SU-DHL-6 (cell line): ENCODE results near the gene DIP2C.

Source experiments
- H2AFZ ChIP-seq: fragments of 200-600 bp; sonication (generic); 2 replicates; pipeline ENCODE4 v1.6.1; 2014; ENCODE audit warnings: low read depth, mild to moderate bottlenecking, moderate library complexity, mixed read lengths, antibody characterized with exemption, low read length; ENCODE audit not compliant: severe bottlenecking
- H3F3A ChIP-seq: fragments of 200-600 bp; shearing (Covaris generic); 2 replicates; pipeline ENCODE4 v1.6.0; 2016; ENCODE audit warnings: antibody characterized with exemption, mild to moderate bottlenecking; ENCODE audit not compliant: insufficient read depth
- H3K27ac ChIP-seq: fragments of 200-600 bp; sonication (generic); 2 replicates; pipeline ENCODE4 v1.5.1; 2016; ENCODE audit warnings: low read depth, mild to moderate bottlenecking, low read length, moderate library complexity, mixed read lengths
- H3K27me3 ChIP-seq: fragments of 200-600 bp; sonication (generic), shearing (Covaris generic); 2 replicates; pipeline ENCODE4 v1.6.0; 2014; ENCODE audit warnings: mild to moderate bottlenecking, low read length
- H3K36me3 ChIP-seq: fragments of 200-600 bp; sonication (generic); 2 replicates; pipeline ENCODE4 v1.6.1; 2014; ENCODE audit warnings: mild to moderate bottlenecking, low read length, mixed read lengths
- H3K4me2 ChIP-seq: fragments of 300-600, 200-600 bp; shearing (Covaris generic), sonication (generic); 2 replicates; pipeline ENCODE4 v1.6.0; 2014; ENCODE audit warnings: low read length, low read depth, mild to moderate bottlenecking; ENCODE audit not compliant: poor library complexity, severe bottlenecking
- H3K4me3 ChIP-seq: fragments of 200-600 bp; sonication (generic); 2 replicates; pipeline ENCODE4 v1.5.1; 2014; ENCODE audit warnings: antibody characterized with exemption, low read length, mild to moderate bottlenecking, mixed read lengths; ENCODE audit not compliant: insufficient read depth, poor library complexity, severe bottlenecking
- H3K79me2 ChIP-seq: fragments of 200-600 bp; sonication (generic); 2 replicates; pipeline ENCODE4 v1.6.1; 2014; ENCODE audit warnings: mild to moderate bottlenecking, low read length, moderate library complexity; ENCODE audit not compliant: insufficient read depth
- H3K9ac ChIP-seq: fragments of 200-600 bp; sonication (generic); 2 replicates; pipeline ENCODE4 v1.7.0; 2014; ENCODE audit warnings: mild to moderate bottlenecking, low read length
- H3K9me2 ChIP-seq: fragments of 200-600 bp; sonication (generic); replicated peaks from 2 replicates; pipeline ENCODE4 v1.6.1; 2014; ENCODE audit warnings: low read length; ENCODE audit not compliant: insufficient read depth
- H3K9me3 ChIP-seq: fragments of 200-600 bp; sonication (generic); 2 replicates; pipeline ENCODE4 v1.6.1; 2014; ENCODE audit warnings: low read length, mixed read lengths; ENCODE audit not compliant: insufficient read depth
- H4K20me1 ChIP-seq: fragments of 200-600 bp; sonication (generic); 2 replicates; pipeline ENCODE4 v1.6.1; 2014; ENCODE audit warnings: low read depth, mild to moderate bottlenecking, antibody characterized with exemption, low read length, moderate library complexity, mixed read lengths
- CTCF ChIP-seq: fragments of 200-600 bp; sonication (generic); IDR thresholded peaks from one replicate; pipeline ENCODE4 v1.5.1; 2017; ENCODE audit warnings: antibody characterized with exemption, mild to moderate bottlenecking, low read length, moderate library complexity; ENCODE audit not compliant: insufficient read depth, poor library complexity, severe bottlenecking
- EZH2phosphoT487 ChIP-seq: fragments of 200-600 bp; sonication (generic), shearing (Covaris generic); conservative IDR thresholded peaks from 2 replicates; pipeline ENCODE4 v1.6.1; 2018; ENCODE audit warnings: mild to moderate bottlenecking, antibody characterized with exemption, low read length, moderate library complexity, mixed read lengths

DIP2C gene

GRCh38 chr10:373015-373414 lies 316.5 kb downstream of the DIP2C start:
- no peak overlapping the region for H3K27ac ChIP-seq
- no peaks in the 10 kb centered on the region for H3K36me3 ChIP-seq
- no peak overlapping the region for H3K9ac ChIP-seq
- no peaks in the 10 kb centered on the region for H3K9me3 ChIP-seq
- no peaks in the 10 kb centered on the region for H4K20me1 ChIP-seq
- H3K4me3 ChIP-seq = no peak overlapping the region
- no peak overlapping the region for H2AFZ ChIP-seq
- H3K4me2 ChIP-seq = no peak overlapping the region
- no peaks in the 10 kb centered on the region for H3K27me3 ChIP-seq
- no peaks in the 10 kb centered on the region for H3F3A ChIP-seq
- H3K79me2 ChIP-seq = no peaks in the 10 kb centered on the region
- no peaks in the 10 kb centered on the region for H3K9me2 ChIP-seq
- TF ChIP-seq CTCF (no peak), EZH2phosphoT487 (no peak)

- H3K9me3 ChIP-seq = no peaks in the 10 kb centered on the region
- no peak overlapping the region for H3K4me2 ChIP-seq
- H3K36me3 ChIP-seq = no peaks in the 10 kb centered on the region
- H2AFZ ChIP-seq = no peak overlapping the region
- no peak overlapping the region for H3K4me3 ChIP-seq
- no peaks in the 10 kb centered on the region for H3K79me2 ChIP-seq
- H3K9ac ChIP-seq = no peak overlapping the region
- no peaks in the 10 kb centered on the region for H3F3A ChIP-seq
- H3K27ac ChIP-seq = no peak overlapping the region
- H3K27me3 ChIP-seq = no peaks in the 10 kb centered on the region
- H3K9me2 ChIP-seq = no peaks in the 10 kb centered on the region
- H4K20me1 ChIP-seq = no peaks in the 10 kb centered on the region
- TF ChIP-seq CTCF = no peak
- no peak for TF ChIP-seq EZH2phosphoT487
These were observed 316.9 kb downstream of the DIP2C start for GRCh38 chr10:372566-372965.

- H3K9ac ChIP-seq = no peak overlapping the region
- H3K36me3 ChIP-seq = no peaks in the 10 kb centered on the region
- H3K79me2 ChIP-seq = no peaks in the 10 kb centered on the region
- no peak overlapping the region for H3K4me3 ChIP-seq
- H4K20me1 ChIP-seq = no peaks in the 10 kb centered on the region
- no peaks in the 10 kb centered on the region for H3K9me2 ChIP-seq
- H2AFZ ChIP-seq = no peak overlapping the region
- H3F3A ChIP-seq = no peaks in the 10 kb centered on the region
- H3K9me3 ChIP-seq = no peaks in the 10 kb centered on the region
- H3K27me3 ChIP-seq = no peaks in the 10 kb centered on the region
- no peak overlapping the region for H3K27ac ChIP-seq
- H3K4me2 ChIP-seq = no peak overlapping the region
- TF ChIP-seq CTCF = no peak
- no peak for TF ChIP-seq EZH2phosphoT487
These were observed 318.0 kb downstream of the DIP2C start for GRCh38 chr10:371515-371914.

DNA sequence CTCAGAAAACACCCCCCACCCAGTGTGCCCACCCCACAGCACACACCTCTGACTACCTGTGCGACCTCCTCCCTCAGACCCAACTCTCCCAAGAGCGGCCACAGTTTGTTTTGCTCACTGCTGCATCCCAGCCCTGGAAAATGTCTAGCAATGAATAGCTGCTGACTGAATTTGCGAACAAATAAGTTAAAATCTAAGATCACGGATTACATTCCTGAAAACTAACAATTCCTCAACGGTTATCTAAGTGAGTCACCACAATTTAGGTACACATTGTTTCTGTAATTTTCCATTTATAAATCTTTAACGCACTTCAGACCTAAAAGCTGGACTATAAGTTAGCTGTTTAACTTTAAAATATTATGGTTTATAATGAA lies 319.0 kb downstream of the DIP2C start:
- Histone ChIP-seq H4K20me1 (no peaks in the 10 kb centered on the region), H3K9me2 (no peaks in the 10 kb centered on the region), H3K27me3 (no peaks in the 10 kb centered on the region), H3F3A (no peaks in the 10 kb centered on the region), H3K27ac (no peak overlapping the region), H3K36me3 (no peaks in the 10 kb centered on the region), H2AFZ (no peak overlapping the region), H3K79me2 (no peaks in the 10 kb centered on the region), H3K9me3 (no peaks in the 10 kb centered on the region), H3K4me2 (no peak overlapping the region), H3K9ac (no peak overlapping the region), H3K4me3 (no peak overlapping the region)
- TF ChIP-seq EZH2phosphoT487 = no peak
- no peak for TF ChIP-seq CTCF
